Right lobe of liver (tissue), 4 donors: ENCODE results near the gene PEAK3.

Experiments used
- POLR2A ChIP-seq: fragments of 450-650 bp; IDR thresholded peaks from one replicate; pipeline ENCODE4 v1.6.1; 2017; ENCODE audit warnings: antibody characterized with exemption, mild to moderate bottlenecking
- TF ChIP-seq, protein P1 (sequence below), 4 donors: fragments of 200-600 bp in 3 of 4; fragments of 450-650 bp in 1 of 4; IDR thresholded peaks; one replicate each; pipeline versions ENCODE4 v1.5.1 to v1.8.0; 2016 to 2022; ENCODE audit warnings: antibody characterized with exemption in 4 of 4, mild to moderate bottlenecking in 2 of 4
- donor health status: DM: no; HTN: no; CAD: no.
- donor health status: DM: no; HTN: no; CAD: no.
- donor health status: DM: no; HTN: yes; CAD: no.

DNA sequence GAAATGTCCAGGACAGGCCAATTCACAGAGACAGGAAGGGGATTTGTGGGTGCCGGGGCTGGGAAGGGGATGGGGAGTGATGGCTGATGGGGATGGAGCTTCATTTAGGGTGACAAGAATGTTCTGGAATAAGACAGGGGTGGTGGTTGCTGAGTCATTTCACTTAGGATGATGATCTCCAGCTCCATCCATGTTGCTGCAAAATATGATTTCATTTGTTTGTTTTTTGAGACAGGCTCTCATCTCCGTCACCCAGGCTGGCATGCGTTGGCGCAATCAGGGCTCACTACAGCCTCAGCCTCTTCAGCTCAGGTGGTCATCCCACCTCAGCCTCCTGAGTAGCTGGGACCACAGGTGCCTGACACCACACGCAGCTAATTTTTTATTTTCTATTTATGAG is 22.6 kb downstream of the PEAK3 start:
- TF ChIP-seq, protein P1, sequence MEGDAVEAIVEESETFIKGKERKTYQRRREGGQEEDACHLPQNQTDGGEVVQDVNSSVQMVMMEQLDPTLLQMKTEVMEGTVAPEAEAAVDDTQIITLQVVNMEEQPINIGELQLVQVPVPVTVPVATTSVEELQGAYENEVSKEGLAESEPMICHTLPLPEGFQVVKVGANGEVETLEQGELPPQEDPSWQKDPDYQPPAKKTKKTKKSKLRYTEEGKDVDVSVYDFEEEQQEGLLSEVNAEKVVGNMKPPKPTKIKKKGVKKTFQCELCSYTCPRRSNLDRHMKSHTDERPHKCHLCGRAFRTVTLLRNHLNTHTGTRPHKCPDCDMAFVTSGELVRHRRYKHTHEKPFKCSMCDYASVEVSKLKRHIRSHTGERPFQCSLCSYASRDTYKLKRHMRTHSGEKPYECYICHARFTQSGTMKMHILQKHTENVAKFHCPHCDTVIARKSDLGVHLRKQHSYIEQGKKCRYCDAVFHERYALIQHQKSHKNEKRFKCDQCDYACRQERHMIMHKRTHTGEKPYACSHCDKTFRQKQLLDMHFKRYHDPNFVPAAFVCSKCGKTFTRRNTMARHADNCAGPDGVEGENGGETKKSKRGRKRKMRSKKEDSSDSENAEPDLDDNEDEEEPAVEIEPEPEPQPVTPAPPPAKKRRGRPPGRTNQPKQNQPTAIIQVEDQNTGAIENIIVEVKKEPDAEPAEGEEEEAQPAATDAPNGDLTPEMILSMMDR (IDR thresholded peaks at IDR 0.05), result no peak
- TF ChIP-seq POLR2A, result no peak
